GM21723 (cell line): ENCODE data around the gene EI24.

Experiments
- ATAC-seq: cut with Tn5 transposase; IDR thresholded peaks from one replicate; pipeline ENCODE4 v1.9.1; 2021; ENCODE audit warnings: mild to moderate bottlenecking, moderate library complexity; ENCODE audit not compliant: unreplicated experiment

EI24 gene

DNA sequence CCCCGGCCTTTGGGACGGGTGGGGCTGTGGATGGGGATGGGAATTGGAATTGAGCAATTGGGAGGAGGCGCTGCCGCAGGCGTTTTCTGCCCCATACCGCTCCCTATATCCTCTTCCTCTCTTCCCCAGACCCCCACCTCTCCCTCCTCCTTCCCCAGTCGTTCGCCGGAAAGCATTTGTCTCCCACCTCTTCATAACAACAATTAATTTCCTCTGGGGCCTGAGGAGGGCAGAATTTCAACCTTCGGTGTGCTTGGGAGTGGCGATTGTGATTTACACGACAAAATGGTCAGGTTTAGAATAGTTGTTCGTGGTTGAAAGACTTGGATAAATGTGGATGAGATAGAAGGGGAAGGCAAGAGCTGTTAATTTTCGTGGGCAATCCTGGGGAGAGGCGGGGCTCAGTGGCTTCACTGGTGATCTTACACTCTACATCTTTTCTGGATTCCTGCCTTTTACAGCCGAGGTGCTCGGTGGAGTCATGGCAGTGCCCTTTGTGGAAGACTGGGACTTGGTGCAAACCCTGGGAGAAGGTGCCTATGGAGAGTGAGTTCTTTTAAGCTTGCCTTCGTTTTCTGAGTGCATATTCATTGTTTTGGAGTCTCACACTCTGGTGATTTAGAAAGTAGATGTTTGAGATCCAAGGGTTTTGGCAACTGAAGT, 57.1 kb downstream of the EI24 start:
- ATAC-seq = peak; percentile 37

DNA sequence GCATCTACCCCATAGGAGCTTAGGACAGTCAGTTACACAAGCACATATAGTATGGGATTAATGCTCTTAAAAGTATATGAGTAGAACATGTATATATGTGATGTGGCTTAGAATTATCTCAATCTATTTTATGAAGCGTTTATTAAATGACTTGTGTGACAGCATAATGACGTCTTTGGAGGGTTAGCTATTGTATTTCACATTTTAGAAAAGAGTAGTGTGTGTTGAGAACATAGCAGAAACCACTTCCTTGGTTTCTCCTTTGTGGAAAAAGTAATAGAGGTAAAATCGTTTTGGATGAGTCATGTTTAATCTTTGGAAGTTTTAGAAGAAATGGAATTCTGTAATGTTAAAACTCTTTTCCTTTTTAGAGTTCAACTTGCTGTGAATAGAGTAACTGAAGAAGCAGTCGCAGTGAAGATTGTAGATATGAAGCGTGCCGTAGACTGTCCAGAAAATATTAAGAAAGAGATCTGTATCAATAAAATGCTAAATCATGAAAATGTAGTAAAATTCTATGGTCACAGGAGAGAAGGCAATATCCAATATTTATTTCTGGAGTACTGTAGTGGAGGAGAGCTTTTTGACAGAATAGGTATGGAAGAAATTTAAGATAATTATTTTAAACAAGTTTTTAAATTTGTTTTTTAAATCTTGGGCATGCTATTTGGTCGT, 58.1 kb downstream of the EI24 start:
- ATAC-seq = no peak
